H1 (cell line): Measurements from ENCODE around the gene ZFAND3. TPM values are rescaled to one million over a fixed set of nuclear protein-coding genes. Genes with fewer than 3 reads are reported as not detected.

Experiments used
- CTCF ChIA-PET: fragments of 300-600 bp; sonication (Branson Sonifier 250); formaldehyde crosslinking; loops from one replicate; lab custom pipeline; 2021; ENCODE audit not compliant: partially characterized antibody; lab: Charles Lee
- POLR2A ChIA-PET: fragments of 300-600 bp; sonication (Branson Sonifier 250); formaldehyde crosslinking; loops from one replicate; lab custom pipeline; 2021; ENCODE audit warnings: inconsistent platforms; ENCODE audit not compliant: partially characterized antibody; lab: Charles Lee
- DNase-seq, 2 experiments: peaks; one replicate each; pipeline versions ENCODE4 v3.0.0 to v3.0.0-alpha.2; 2010 to 2022; ENCODE audit warnings: low spot score in 2 of 2, low read depth in 1 of 2, mixed read lengths in 1 of 2
- FAIRE-seq: peaks from 2 replicates; lab custom pipeline; 2011; peaks lifted over from hg19 to GRCh38; lab: Jason Lieb, UNC
- H2AFZ ChIP-seq: 2 replicates; pipeline ENCODE4 v1.8.1; 2012; ENCODE audit warnings: low read length, inconsistent platforms
- H2AK5ac ChIP-seq: 2 replicates; pipeline ENCODE4 v1.6.1; 2013; ENCODE audit warnings: low read depth, low read length
- H2BK120ac ChIP-seq: replicated peaks from 2 replicates; pipeline ENCODE3; 2013; ENCODE audit warnings: low read depth, low read length, inconsistent platforms
- H2BK12ac ChIP-seq: 2 replicates; pipeline ENCODE4 v1.6.1; 2013; ENCODE audit warnings: low read depth, low read length
- H2BK15ac ChIP-seq: 2 replicates; pipeline ENCODE4 v1.6.1; 2013; ENCODE audit warnings: low read length
- H2BK20ac ChIP-seq: 2 replicates; pipeline ENCODE4 v1.6.1; 2013; ENCODE audit warnings: low read length
- H2BK5ac ChIP-seq: 2 replicates; pipeline ENCODE4 v1.6.1; 2013; ENCODE audit warnings: low read depth, low read length
- H3K14ac ChIP-seq: 2 replicates; pipeline ENCODE4 v1.6.1; 2013; ENCODE audit warnings: inconsistent platforms; ENCODE audit not compliant: insufficient read length
- H3K18ac ChIP-seq: 2 replicates; pipeline ENCODE4 v1.6.1; 2013; ENCODE audit warnings: low read length; ENCODE audit errors: extremely low read depth
- H3K23ac ChIP-seq: 2 replicates; pipeline ENCODE4 v1.6.1; 2013; ENCODE audit warnings: inconsistent platforms; ENCODE audit not compliant: insufficient read length
- H3K23me2 ChIP-seq: 2 replicates; pipeline ENCODE4 v1.6.1; 2013; ENCODE audit warnings: low read depth, low read length
- H3K27ac ChIP-seq: 2 replicates; pipeline ENCODE4 v1.6.1; 2011; ENCODE audit warnings: low read depth, low read length, inconsistent platforms
- H3K27me3 ChIP-seq, 4 experiments: replicated peaks in 1 of 4; 1 replicate in 1 of 4; 2 replicates in 3 of 4; pipeline versions ENCODE4 v1.6.1 to v1.8.1; 2011 to 2013; ENCODE audit warnings: low read length in 3 of 4, mild to moderate bottlenecking in 3 of 4, inconsistent platforms in 2 of 4, mixed read lengths in 2 of 4, moderate library complexity in 1 of 4; ENCODE audit not compliant: control insufficient read depth in 3 of 4, insufficient read depth in 3 of 4; ENCODE audit errors: extremely low read depth in 1 of 4
- H3K36me3 ChIP-seq, 4 experiments: 2 replicates each; pipeline versions ENCODE4 v1.6.1 to v1.8.1; 2011 to 2013; ENCODE audit warnings: mild to moderate bottlenecking in 4 of 4, low read length in 3 of 4, moderate library complexity in 2 of 4, control low read depth in 1 of 4, inconsistent platforms in 1 of 4; ENCODE audit not compliant: insufficient read depth in 4 of 4, control insufficient read depth in 2 of 4
- H3K4ac ChIP-seq: replicated peaks from 2 replicates; pipeline ENCODE3; 2013; ENCODE audit warnings: low read length, low read depth, mixed read lengths, inconsistent platforms; ENCODE audit not compliant: insufficient read length
- H3K4me1 ChIP-seq, 4 experiments: replicated peaks in 1 of 4; 1 replicate in 1 of 4; 2 replicates in 3 of 4; pipeline versions ENCODE4 v1.6.1 to v1.8.1; 2011 to 2013; ENCODE audit warnings: low read length in 3 of 4, inconsistent platforms in 2 of 4, mixed read lengths in 1 of 4; ENCODE audit not compliant: insufficient read depth in 4 of 4, control insufficient read depth in 3 of 4
- H3K4me2 ChIP-seq, 2 experiments: 2 replicates each; pipeline versions ENCODE4 v1.6.1 to v1.8.1; 2011 to 2013; ENCODE audit warnings: low read depth in 2 of 2, low read length in 2 of 2, control low read depth in 1 of 2, inconsistent platforms in 1 of 2, mild to moderate bottlenecking in 1 of 2; ENCODE audit not compliant: insufficient read depth in 1 of 2
- H3K4me3 ChIP-seq, 4 experiments: fragments of 200-600, 300-600 bp in 1 of 4; sonication (generic), shearing (Covaris generic), sonication (Bioruptor Twin) in 1 of 4; 2 replicates each; pipeline versions ENCODE4 v1.5.1 to v1.8.1; 2011 to 2016; ENCODE audit warnings: low read length in 4 of 4, low read depth in 3 of 4, control low read depth in 2 of 4, inconsistent platforms in 2 of 4, mild to moderate bottlenecking in 2 of 4, mixed read lengths in 1 of 4, moderate library complexity in 1 of 4; ENCODE audit not compliant: insufficient read depth in 2 of 4; ENCODE audit errors: extremely low read depth in 1 of 4
- H3K56ac ChIP-seq: replicated peaks from 2 replicates; pipeline ENCODE3; 2013; ENCODE audit warnings: low read depth, mild to moderate bottlenecking, mixed read lengths, low read length, inconsistent platforms; ENCODE audit not compliant: insufficient read length
- H3K79me1 ChIP-seq: 2 replicates; pipeline ENCODE4 v1.6.1; 2013; ENCODE audit warnings: low read depth, low read length, control low read depth
- H3K79me2 ChIP-seq, 2 experiments: 2 replicates each; pipeline versions ENCODE4 v1.6.1 to v1.8.1; 2012 to 2013; ENCODE audit warnings: low read length in 2 of 2, mild to moderate bottlenecking in 2 of 2, inconsistent platforms in 1 of 2; ENCODE audit not compliant: insufficient read depth in 2 of 2, control insufficient read depth in 1 of 2
- H3K9ac ChIP-seq, 4 experiments: replicated peaks in 1 of 4; 1 replicate in 1 of 4; 2 replicates in 3 of 4; pipeline versions ENCODE4 v1.6.1 to v1.8.1; 2011 to 2013; ENCODE audit warnings: low read depth in 3 of 4, low read length in 3 of 4, control low read depth in 2 of 4, mild to moderate bottlenecking in 2 of 4, moderate library complexity in 2 of 4, inconsistent platforms in 1 of 4; ENCODE audit errors: extremely low read depth in 1 of 4
- H3K9me3 ChIP-seq, 2 experiments: 2 replicates each; pipeline versions ENCODE4 v1.6.1 to v1.8.1; 2012 to 2013; ENCODE audit warnings: mild to moderate bottlenecking in 2 of 2, moderate library complexity in 2 of 2, control low read depth in 1 of 2, inconsistent platforms in 1 of 2, low read depth in 1 of 2, low read length in 1 of 2, mixed read lengths in 1 of 2; ENCODE audit not compliant: insufficient read depth in 2 of 2
- H4K20me1 ChIP-seq, 2 experiments: replicated peaks in 1 of 2; 2 replicates each; pipeline versions ENCODE3 to v1.8.1; 2011 to 2013; ENCODE audit warnings: inconsistent platforms in 2 of 2, low read length in 2 of 2, mild to moderate bottlenecking in 1 of 2; ENCODE audit not compliant: insufficient read depth in 2 of 2, control insufficient read depth in 1 of 2
- H4K5ac ChIP-seq: 2 replicates; pipeline ENCODE4 v1.6.1; 2013; ENCODE audit warnings: low read length, low read depth, mixed read lengths, inconsistent platforms; ENCODE audit not compliant: insufficient read length
- H4K8ac ChIP-seq: 2 replicates; pipeline ENCODE4 v1.8.0; 2013; ENCODE audit warnings: mild to moderate bottlenecking, moderate library complexity, low read length, inconsistent platforms; ENCODE audit not compliant: insufficient read depth; ENCODE audit errors: extremely low read depth
- H4K91ac ChIP-seq: replicated peaks from 2 replicates; pipeline ENCODE3; 2013; ENCODE audit warnings: low read length, mixed read lengths, inconsistent platforms; ENCODE audit not compliant: insufficient read length
- SAP30 ChIP-seq: fragments of 300-600 bp; sonication (generic); IDR thresholded peaks from 2 replicates; pipeline ENCODE4 v1.7.1; 2012; ENCODE audit warnings: low read length, moderate library complexity, mild to moderate bottlenecking, inconsistent platforms; ENCODE audit not compliant: insufficient read depth, insufficient replicate concordance
- polyA plus RNA-seq, 7 experiments: library from polyadenylated mRNA; depleted of rRNA in 3 of 7; stranded (reverse) in 5 of 7; unstranded in 2 of 7; fragments of >200 nt in 5 of 7; fragments of 200-250 nt in 2 of 7; gene quantifications; 1 replicate in 5 of 7; 2 replicates in 1 of 7; 4 replicates in 1 of 7; pipeline versions ENCODE4 v1.2.1 to v1.2.3, GENCODE V29; 2011 to 2013; ENCODE audit warnings: missing spikeins in 2 of 7, mixed read lengths in 2 of 7
- total RNA-seq: library from RNA; stranded (reverse); fragmentation: NEBNext Ultra II Directional; extraction: Animal tissue kit (Norgen Biotek cat#: 25700); gene quantifications from 2 replicates; pipeline ENCODE4 v1.2.1, GENCODE V29; 2021

ZFAND3 gene
- total and polyA plus RNA-seq, 2 of the 8 experiments (the other 6 are each of a cell fraction or from before 2014, with no cell fraction given): 13.0 to 51.3 TPM

- no peak overlapping the region for H2BK120ac ChIP-seq
- H3K23ac ChIP-seq: no peak overlapping the region
- no peaks in the 10 kb centered on the region for H3K36me3 ChIP-seq
- H2AK5ac ChIP-seq: no peak overlapping the region
- no peak overlapping the region for H2BK5ac ChIP-seq
- H3K79me2 ChIP-seq: no peaks in the 10 kb centered on the region
- no peak for TF ChIP-seq SAP30
- no peaks in the 10 kb centered on the region for H4K20me1 ChIP-seq
- peaks cover 0 to 2% (median 0%) of the 10 kb centered on the region in 4 experiments; a peak in 1 of 7 replicates for H3K27me3 ChIP-seq
- no peak overlapping the region for H4K91ac ChIP-seq
- no peak overlapping the region for H2BK12ac ChIP-seq
- FAIRE-seq (no peak), DNase-seq (no peak)
- H4K8ac ChIP-seq: no peak overlapping the region
- CTCF ChIA-PET: interaction anchor here (1.0 to 3.3 kb wide), 4 partner anchors 9 to 472 kb away, joined by 3 to 15 read pairs (median 3); no protein-coding TSS in a partner anchor
- POLR2A ChIA-PET: interaction anchor here (4.5 kb wide), 1 partner anchor 18 kb away, joined by 20 read pairs; the partner anchor contains the start of gene ZFAND3
- no peaks in the 10 kb centered on the region for H3K79me1 ChIP-seq
- H2BK20ac ChIP-seq: no peak overlapping the region
- H3K4me1 ChIP-seq: peaks cover 0 to 3% (median 0%) of the 10 kb centered on the region in 4 experiments; a peak in 1 of 7 replicates
- H3K23me2 ChIP-seq: no peaks in the 10 kb centered on the region; the same call in 1 of the 2 replicates
- H2AFZ ChIP-seq: no peak overlapping the region
- no peak overlapping the region for H4K5ac ChIP-seq
- no peak overlapping the region for H3K4ac ChIP-seq
- H2BK15ac ChIP-seq: no peak overlapping the region
- no peak overlapping the region for H3K56ac ChIP-seq
- no peak overlapping the region for H3K9ac ChIP-seq
- no peak overlapping the region for H3K4me2 ChIP-seq
- no peak overlapping the region for H3K4me3 ChIP-seq
- no peaks in the 10 kb centered on the region for H3K9me3 ChIP-seq
- H3K18ac ChIP-seq: no peak overlapping the region
- H3K14ac ChIP-seq: no peak overlapping the region
- H3K27ac ChIP-seq: no peak overlapping the region
Observed at GRCh38 chr6:37801605-37801940, 18.0 kb upstream of the ZFAND3 start.
